GM21526 (cell line): ENCODE results near the gene ABTB2.

ENCODE experiments used
- ATAC-seq: cut with Tn5 transposase; IDR thresholded peaks from one replicate; pipeline ENCODE4 v1.9.1; 2021; ENCODE audit warnings: moderate library complexity; ENCODE audit not compliant: unreplicated experiment, low FRiP score

Gene ABTB2

GRCh38 chr11:34299284-34299972 lies 58.4 kb downstream of the ABTB2 start:
- ATAC-seq, result no peak

- ATAC-seq, result no peak
Observed at GRCh38 chr11:34298871-34299270, 58.9 kb downstream of the ABTB2 start.

GRCh38 chr11:34296412-34296811 lies 61.4 kb downstream of the ABTB2 start:
- no peak for ATAC-seq

GRCh38 chr11:34292546-34292945 lies 65.3 kb downstream of the ABTB2 start:
- no peak for ATAC-seq

- no peak for ATAC-seq
Observed at GRCh38 chr11:34292111-34292510, 65.7 kb downstream of the ABTB2 start.

DNA sequence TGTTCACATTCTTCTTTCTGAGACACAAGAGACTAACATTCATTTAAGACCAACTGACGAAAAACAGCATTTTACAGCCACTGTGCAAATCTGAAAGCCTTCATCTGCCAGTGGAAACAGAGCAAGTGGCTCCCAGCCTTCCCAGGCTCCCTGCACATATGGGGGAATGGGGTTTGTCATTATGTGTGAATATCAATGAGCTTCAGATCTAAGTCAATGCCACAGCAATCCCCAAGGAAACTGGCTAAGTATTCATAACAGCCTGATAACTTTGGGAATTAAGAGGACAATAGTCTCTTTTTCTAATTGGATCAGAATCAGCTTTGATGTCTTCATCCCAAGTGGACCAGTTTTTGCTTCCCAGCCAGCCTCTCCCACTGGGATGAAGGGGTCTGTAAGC lies 66.9 kb downstream of the ABTB2 start:
- no peak for ATAC-seq

DNA sequence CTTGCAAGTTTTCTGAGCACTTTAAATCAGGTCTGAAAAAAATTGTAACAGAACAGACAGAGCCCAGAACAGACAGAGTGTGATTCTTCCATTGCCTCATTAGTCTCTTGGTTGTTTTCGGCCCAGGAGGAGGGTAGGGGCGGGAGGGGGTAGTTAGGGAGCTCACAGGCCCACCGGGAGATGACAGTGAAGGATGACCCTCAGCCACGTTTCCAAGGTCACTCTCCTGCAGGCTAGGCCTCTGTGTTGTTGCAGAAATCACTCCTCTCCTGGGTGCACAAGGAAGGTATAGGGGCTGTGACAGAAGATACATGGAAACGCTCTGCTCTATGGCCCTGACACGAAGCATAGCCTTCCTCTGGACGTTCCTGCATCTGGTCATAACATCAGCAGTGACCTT lies 69.3 kb downstream of the ABTB2 start:
- no peak for ATAC-seq

DNA sequence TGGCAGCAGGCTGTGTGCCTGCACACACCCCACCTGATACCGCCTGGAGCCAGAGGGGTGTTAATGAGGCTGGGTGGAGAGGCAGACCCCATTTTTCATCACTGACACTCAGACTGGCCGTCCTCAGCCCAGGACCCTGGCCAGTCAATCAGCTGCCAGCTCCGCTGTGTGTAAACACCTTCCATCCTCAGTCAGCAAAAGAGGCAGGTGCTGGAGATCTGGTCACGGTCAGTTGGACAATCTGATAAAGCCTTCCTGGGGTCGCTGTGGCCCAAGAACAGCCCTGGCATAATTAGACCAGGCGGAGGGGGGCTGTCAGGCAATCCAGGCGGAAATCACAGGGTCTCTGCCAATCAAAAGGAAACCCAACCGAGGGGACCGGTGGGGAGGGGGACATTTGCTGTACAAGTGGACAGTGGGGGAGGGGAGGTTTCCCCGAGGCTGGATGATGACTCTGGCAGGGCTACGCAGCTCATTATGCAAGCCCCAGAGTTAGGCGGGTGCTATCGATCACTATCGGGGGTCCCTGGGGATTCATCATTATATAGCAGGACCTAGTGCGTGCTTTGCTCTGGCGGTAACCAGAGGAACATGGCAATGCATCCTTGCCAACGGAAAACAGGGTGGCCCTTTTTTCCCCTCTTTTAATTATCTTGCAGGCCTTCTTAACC lies 72.9 kb downstream of the ABTB2 start:
- no peak for ATAC-seq

- no peak for ATAC-seq
Observed at GRCh38 chr11:34284156-34284555, 73.7 kb downstream of the ABTB2 start.

GRCh38 chr11:34280945-34281872 lies 76.6 kb downstream of the ABTB2 start:
- no peak for ATAC-seq

- ATAC-seq, result no peak
Observed at GRCh38 chr11:34278693-34279297, 79.0 kb downstream of the ABTB2 start.

DNA sequence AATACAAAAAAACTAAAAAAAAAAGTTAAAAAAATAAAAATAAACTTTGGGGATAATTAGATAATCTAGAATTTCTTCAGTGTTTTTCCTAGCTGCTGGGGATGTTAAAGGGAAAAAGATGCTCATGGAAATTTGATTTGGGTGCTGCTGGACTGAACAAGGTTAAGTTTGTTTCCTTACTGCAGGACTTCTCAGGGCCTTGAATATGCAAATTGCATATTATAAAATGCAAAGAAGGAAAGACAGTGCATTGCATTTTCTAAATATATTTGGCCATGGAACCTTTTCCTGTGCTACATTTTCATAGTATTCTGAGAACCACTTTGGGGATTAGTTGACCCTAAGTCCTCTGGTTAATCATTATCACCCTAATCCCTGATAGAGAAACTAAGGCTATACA lies 79.6 kb downstream of the ABTB2 start:
- no peak for ATAC-seq

- no peak for ATAC-seq
Observed at GRCh38 chr11:34277171-34277570, 80.6 kb downstream of the ABTB2 start.

- no peak for ATAC-seq
Observed at GRCh38 chr11:34276352-34276864, 81.4 kb downstream of the ABTB2 start.

DNA sequence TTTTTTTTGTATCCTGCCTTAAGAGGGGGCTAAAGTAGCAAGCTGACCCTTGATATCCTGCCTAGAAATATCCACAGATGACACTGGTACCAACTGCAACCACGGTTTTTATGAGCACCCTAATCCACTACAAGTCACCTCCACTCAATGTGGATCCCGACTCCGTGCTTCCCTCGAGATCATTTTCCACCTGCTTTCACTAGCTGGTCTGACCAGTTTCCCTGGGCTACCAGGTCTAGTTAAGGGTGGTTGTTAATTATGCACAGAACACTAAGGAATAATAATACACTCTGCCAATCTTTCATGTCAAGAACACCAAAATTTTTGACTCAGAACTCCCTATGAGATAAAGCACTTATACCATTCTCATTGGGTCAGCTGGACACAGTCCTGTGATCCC lies 82.3 kb downstream of the ABTB2 start:
- no peak for ATAC-seq

- no peak for ATAC-seq
Observed at GRCh38 chr11:34274712-34275398, 83.0 kb downstream of the ABTB2 start.

GRCh38 chr11:34273099-34273498 lies 84.7 kb downstream of the ABTB2 start:
- no peak for ATAC-seq

- ATAC-seq, result no peak
Observed at GRCh38 chr11:34271727-34272126, 86.1 kb downstream of the ABTB2 start.

DNA sequence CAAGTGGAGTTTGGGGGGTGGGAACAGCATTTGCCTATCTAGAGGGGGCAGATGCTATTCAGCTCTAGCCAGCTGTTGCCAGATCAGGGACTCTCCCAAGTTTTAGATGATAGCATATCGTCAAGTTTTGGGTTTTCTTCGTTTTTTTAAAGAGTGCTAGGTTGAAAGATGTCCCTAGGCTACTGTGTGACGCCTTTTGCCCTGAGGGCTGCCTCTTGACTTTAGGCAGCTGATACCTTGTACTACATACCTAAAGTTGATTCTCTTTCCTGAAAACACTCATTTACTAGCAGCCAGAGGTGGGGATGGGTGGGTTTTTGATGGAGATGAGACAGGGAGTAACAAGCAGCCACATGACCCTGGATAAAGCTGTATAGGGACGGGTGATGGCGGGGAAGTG lies 87.1 kb downstream of the ABTB2 start:
- ATAC-seq, result no peak

DNA sequence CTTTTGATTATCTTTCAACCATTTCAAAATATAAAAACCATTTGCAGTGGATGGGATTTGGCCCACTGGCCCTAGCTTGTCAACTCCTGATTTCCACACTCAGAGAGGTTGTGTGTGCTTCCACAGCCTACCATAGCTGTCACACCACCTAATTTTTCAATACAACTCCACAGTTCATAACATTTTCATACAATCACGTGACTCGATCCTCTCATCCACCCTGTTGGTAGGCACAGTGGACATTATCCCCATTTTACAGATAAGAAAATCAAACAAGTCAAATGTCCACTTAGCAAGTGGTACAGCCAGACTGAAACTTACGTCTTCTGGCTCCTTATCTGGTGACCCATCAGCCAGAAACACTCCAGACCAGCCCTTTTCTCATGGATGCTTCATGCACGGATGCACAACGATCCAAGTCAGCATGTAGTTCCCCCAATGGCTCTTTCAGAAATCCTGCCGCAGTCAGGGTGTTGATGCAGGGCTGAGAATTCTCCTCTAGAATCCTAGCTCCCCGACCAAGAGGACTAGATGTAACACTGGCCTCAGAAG lies 88.0 kb downstream of the ABTB2 start:
- no peak for ATAC-seq
